ENCODE results near the gene PTPN1. TPM values are rescaled to one million over a fixed set of nuclear protein-coding genes. Genes with fewer than 3 reads are reported as not detected.
A peak's percentile ranks its signal among the peaks of the same experiment; 100 is the strongest.

The PTPN1 gene
- total and polyA plus RNA-seq, 2 of the 13 experiments (the other 11 are each of a cell fraction or from before 2014, with no cell fraction given): 17.7 to 37.2 TPM

GRCh38 chr20:50464026-50464724, 46.0 kb upstream of the PTPN1 start (continued):
- TF ChIP-seq THAP9 (CRISPR knock-in tag; IDR thresholded peaks at IDR 0.05; ENCODE audit: borderline replicate concordance) (peak; percentile 47; the same call in 1 of the 2 replicates), NPAS2 (CRISPR knock-in tag; IDR thresholded peaks at IDR 0.05; ENCODE audit: borderline replicate concordance) (no peak), ZNF564 (CRISPR knock-in tag; IDR thresholded peaks at IDR 0.05) (no peak), KLF6 (CRISPR knock-in tag; IDR thresholded peaks at IDR 0.05) (no peak), ZMYM4 (CRISPR knock-in tag; IDR thresholded peaks at IDR 0.05) (peak; percentile 20; the same call in 1 of the 2 replicates), KDM1A (CRISPR knock-in tag; IDR thresholded peaks at IDR 0.05) (peak; percentile 96), ELF3 (CRISPR knock-in tag; IDR thresholded peaks at IDR 0.05) (no peak), ZNF691 (CRISPR knock-in tag; IDR thresholded peaks at IDR 0.05; ENCODE audit: borderline replicate concordance, low read depth) (peak; percentile 77; the same call in 1 of the 2 replicates), ZNF496 (CRISPR knock-in tag; IDR thresholded peaks at IDR 0.05; ENCODE audit: insufficient replicate concordance) (no peak), KAT7 (CRISPR knock-in tag; IDR thresholded peaks at IDR 0.05; ENCODE audit: borderline replicate concordance) (peak; percentile 30; the same call in 1 of the 2 replicates), ZBTB21 (CRISPR knock-in tag; IDR thresholded peaks at IDR 0.05) (no peak), PHF5A (CRISPR knock-in tag; IDR thresholded peaks at IDR 0.05; ENCODE audit: low read depth, unreplicated experiment) (no peak), ZNF570 (CRISPR knock-in tag; IDR thresholded peaks at IDR 0.05; ENCODE audit: borderline replicate concordance) (no peak), RAD21 (CRISPR knock-in tag; IDR thresholded peaks at IDR 0.05) (peak; percentile 92), ZNF234 (CRISPR knock-in tag; conservative IDR thresholded peaks at IDR 0.05) (no peak), PRMT3 (CRISPR knock-in tag; IDR thresholded peaks at IDR 0.05; ENCODE audit: borderline replicate concordance, low read depth) (no peak), IKZF1 (IDR thresholded peaks at IDR 0.05) (no peak), MAFK (conservative IDR thresholded peaks at IDR 0.05 in 1 of 2, IDR thresholded peaks at IDR 0.05 in 1 of 2; ENCODE audit: low read length in 2 of 2) (no peak), ZBTB38 (CRISPR knock-in tag; IDR thresholded peaks at IDR 0.05) (0 out of 2 replicates have a peak, but pooled peaks have one; percentile 17), ATF7 (IDR thresholded peaks at IDR 0.05) (no peak), ATF7 (CRISPR knock-in tag; IDR thresholded peaks at IDR 0.05) (0 out of 2 replicates have a peak, but pooled peaks have one; percentile 16), ZNF33B (CRISPR knock-in tag; IDR thresholded peaks at IDR 0.05) (no peak), NKX3-1 (CRISPR knock-in tag; IDR thresholded peaks at IDR 0.05) (0 out of 2 replicates have a peak, but pooled peaks have one; percentile 36), ZNF891 (CRISPR knock-in tag; IDR thresholded peaks at IDR 0.05) (peak; percentile 94; the same call in 1 of the 2 replicates), ZNF589 (CRISPR knock-in tag; conservative IDR thresholded peaks at IDR 0.05) (no peak), SP140L (CRISPR knock-in tag; IDR thresholded peaks at IDR 0.05; ENCODE audit: borderline replicate concordance) (no peak), ZNF660 (CRISPR knock-in tag; IDR thresholded peaks at IDR 0.05; ENCODE audit: borderline replicate concordance, low read depth) (no peak), REL (CRISPR knock-in tag; conservative IDR thresholded peaks at IDR 0.05) (no peak), HNRNPL (IDR thresholded peaks at IDR 0.05; ENCODE audit: low read depth, low read length) (no peak)
